ENCODE measurements around the gene FGR. TPM values are rescaled to one million over a fixed set of nuclear protein-coding genes. Genes with fewer than 3 reads are reported as not detected.
A peak's percentile ranks its signal among the peaks of the same experiment; 100 is the strongest.

FGR gene
- total and polyA plus RNA-seq, 2 of the 13 experiments (the other 11 are each of a cell fraction or from before 2014, with no cell fraction given), result not detected

- TF ChIP-seq SIN3A (IDR thresholded peaks at IDR 0.05; ENCODE audit: borderline replicate concordance, low read depth, low read length) (peak; percentile 72), ZNF597 (CRISPR knock-in tag; IDR thresholded peaks at IDR 0.05) (no peak), KLF15 (CRISPR knock-in tag; IDR thresholded peaks at IDR 0.05; ENCODE audit: borderline replicate concordance) (no peak), NCOA1 (CRISPR knock-in tag; IDR thresholded peaks at IDR 0.05) (0 out of 2 replicates have a peak, but pooled peaks have one; percentile 59), ZEB1 (IDR thresholded peaks at IDR 0.05; ENCODE audit: insufficient replicate concordance, low read depth) (peak; percentile 75), ATM (IDR thresholded peaks at IDR 0.05; ENCODE audit: borderline replicate concordance) (no peak), ZNF749 (CRISPR knock-in tag; IDR thresholded peaks at IDR 0.05; ENCODE audit: borderline replicate concordance) (no peak), TOE1 (CRISPR knock-in tag; IDR thresholded peaks at IDR 0.05) (no peak), E2F5 (CRISPR knock-in tag; conservative IDR thresholded peaks at IDR 0.05) (peak; percentile 82), ZNF558 (CRISPR knock-in tag; IDR thresholded peaks at IDR 0.05; ENCODE audit: borderline replicate concordance) (no peak), IRF1 (CRISPR knock-in tag; IDR thresholded peaks at IDR 0.05; ENCODE audit: low read depth) (no peak), YEATS4 (CRISPR knock-in tag; IDR thresholded peaks at IDR 0.05; ENCODE audit: borderline replicate concordance) (peak; percentile 81), ZNF350 (CRISPR knock-in tag; IDR thresholded peaks at IDR 0.05; ENCODE audit: borderline replicate concordance, low read depth) (peak; percentile 87), ZNF775 (CRISPR knock-in tag; IDR thresholded peaks at IDR 0.05; ENCODE audit: borderline replicate concordance) (no peak), SRSF9 (IDR thresholded peaks at IDR 0.05; ENCODE audit: borderline replicate concordance, insufficient read depth, low read depth, low read length, poor library complexity, severe bottlenecking) (no peak)
- TF ChIP-seq, protein P1, sequence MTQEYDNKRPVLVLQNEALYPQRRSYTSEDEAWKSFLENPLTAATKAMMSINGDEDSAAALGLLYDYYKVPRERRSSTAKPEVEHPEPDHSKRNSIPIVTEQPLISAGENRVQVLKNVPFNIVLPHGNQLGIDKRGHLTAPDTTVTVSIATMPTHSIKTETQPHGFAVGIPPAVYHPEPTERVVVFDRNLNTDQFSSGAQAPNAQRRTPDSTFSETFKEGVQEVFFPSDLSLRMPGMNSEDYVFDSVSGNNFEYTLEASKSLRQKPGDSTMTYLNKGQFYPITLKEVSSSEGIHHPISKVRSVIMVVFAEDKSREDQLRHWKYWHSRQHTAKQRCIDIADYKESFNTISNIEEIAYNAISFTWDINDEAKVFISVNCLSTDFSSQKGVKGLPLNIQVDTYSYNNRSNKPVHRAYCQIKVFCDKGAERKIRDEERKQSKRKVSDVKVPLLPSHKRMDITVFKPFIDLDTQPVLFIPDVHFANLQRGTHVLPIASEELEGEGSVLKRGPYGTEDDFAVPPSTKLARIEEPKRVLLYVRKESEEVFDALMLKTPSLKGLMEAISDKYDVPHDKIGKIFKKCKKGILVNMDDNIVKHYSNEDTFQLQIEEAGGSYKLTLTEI (CRISPR knock-in tag; conservative IDR thresholded peaks at IDR 0.05), result no peak
- TF ChIP-seq, protein P2, sequence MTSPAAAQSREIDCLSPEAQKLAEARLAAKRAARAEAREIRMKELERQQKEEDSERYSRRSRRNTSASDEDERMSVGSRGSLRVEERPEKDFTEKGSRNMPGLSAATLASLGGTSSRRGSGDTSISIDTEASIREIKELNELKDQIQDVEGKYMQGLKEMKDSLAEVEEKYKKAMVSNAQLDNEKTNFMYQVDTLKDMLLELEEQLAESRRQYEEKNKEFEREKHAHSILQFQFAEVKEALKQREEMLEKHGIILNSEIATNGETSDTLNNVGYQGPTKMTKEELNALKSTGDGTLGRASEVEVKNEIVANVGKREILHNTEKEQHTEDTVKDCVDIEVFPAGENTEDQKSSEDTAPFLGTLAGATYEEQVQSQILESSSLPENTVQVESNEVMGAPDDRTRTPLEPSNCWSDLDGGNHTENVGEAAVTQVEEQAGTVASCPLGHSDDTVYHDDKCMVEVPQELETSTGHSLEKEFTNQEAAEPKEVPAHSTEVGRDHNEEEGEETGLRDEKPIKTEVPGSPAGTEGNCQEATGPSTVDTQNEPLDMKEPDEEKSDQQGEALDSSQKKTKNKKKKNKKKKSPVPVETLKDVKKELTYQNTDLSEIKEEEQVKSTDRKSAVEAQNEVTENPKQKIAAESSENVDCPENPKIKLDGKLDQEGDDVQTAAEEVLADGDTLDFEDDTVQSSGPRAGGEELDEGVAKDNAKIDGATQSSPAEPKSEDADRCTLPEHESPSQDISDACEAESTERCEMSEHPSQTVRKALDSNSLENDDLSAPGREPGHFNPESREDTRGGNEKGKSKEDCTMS (CRISPR knock-in tag; conservative IDR thresholded peaks at IDR 0.05), result no peak
These were observed 71.2 kb downstream of the FGR start (continued) for GRCh38 chr1:27563591-27564471.
